GM12892 (cell line): Measurements from ENCODE around the gene RETREG1.

ENCODE experiments used
- DNase-seq: peaks from one replicate; pipeline ENCODE4 v3.0.0; 2011; ENCODE audit not compliant: insufficient read length
- FAIRE-seq: peaks from 2 replicates; lab custom pipeline; 2011; peaks lifted over from hg19 to GRCh38; lab: Jason Lieb, UNC
- POLR2A ChIP-seq: IDR thresholded peaks from 2 replicates; pipeline ENCODE4 v1.6.1; 2011; ENCODE audit warnings: low read depth, low read length, control low read depth
- POLR2AphosphoS5 ChIP-seq: IDR thresholded peaks from 2 replicates; pipeline ENCODE4 v1.6.1; 2011; ENCODE audit warnings: low read depth, low read length, control low read depth
- TAF1 ChIP-seq: IDR thresholded peaks from 2 replicates; pipeline ENCODE4 v1.6.1; 2011; ENCODE audit warnings: low read depth, mild to moderate bottlenecking, control low read depth, low read length, borderline replicate concordance

The RETREG1 gene

DNA sequence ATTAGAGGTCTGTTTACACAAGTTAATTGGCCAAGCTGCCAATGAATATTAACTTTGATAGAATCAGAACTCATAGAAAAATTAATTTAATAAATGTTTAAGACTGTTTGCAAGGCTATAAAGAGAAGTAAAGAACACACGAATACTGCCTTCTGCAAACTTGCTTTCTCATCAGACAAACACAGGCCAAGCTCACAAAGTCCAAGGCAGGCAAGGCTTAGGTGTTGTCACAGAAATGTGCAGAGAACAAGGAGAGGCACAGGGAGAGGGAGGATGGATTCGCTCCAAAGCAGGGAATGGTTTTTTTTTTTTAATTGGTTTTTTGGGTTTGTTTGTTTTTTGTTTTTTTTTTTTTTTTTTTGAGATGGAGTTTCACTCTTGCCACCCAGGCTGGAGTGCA lies 43.4 kb downstream of the RETREG1 start:
- TF ChIP-seq POLR2A, result no peak
- no peak for TF ChIP-seq TAF1
- TF ChIP-seq POLR2AphosphoS5, result no peak
- FAIRE-seq, result no peak
- no peak for DNase-seq

DNA sequence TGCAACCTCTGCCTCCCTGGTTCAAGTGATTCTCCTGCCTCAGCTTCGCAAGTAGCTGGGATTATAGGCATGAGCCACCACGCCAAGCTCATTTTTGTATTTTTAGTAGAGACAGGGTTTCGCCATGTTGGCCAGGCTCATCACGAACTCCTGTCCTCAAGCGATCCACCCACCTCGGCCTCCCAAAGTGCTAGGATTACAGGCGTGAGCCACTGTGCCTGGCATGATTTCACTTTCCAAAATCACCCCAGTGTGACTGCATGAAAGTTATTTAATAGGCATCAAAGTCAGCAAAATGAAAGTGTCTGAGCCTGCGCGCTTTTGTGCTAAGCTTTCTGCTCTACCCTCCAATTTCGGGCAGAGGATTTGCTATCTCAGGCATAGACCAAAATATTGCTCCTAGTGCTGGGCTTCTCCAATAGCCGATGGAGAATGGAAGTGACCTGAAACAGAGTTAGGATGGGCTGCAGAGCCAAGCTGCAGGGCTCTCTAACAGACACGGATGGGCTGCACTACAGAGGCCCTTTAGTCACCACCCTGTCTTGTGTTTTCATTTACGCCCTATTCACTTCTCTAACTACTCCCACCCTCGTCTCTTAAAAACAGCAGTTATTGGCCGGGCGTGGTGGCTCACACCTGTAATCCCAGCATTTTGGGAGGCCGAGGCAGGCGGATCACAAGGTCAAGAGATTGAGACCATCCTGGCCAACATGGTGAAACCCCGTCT lies 44.3 kb downstream of the RETREG1 start:
- DNase-seq (no peak), FAIRE-seq (no peak)
- no peak for TF ChIP-seq POLR2A
- TF ChIP-seq POLR2AphosphoS5, result no peak
- TF ChIP-seq TAF1, result no peak

DNA sequence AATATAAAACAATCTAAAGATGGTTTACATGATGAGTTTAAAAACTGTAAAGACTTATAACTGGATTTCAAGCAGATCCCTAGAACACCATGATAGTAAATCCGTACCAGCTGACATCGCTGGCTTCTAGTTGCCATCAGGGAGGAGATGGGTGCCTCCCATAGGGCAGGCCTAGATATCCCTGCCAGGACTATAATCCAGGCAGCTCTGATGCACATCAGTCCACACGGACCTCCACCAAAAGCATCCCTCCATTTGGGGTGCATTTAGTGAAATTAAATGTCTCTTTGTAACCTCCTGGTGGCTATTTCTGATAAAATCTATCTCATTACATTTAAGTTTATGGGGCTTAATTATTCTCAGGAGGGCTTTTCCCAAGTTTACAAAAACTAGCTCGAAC lies 45.8 kb downstream of the RETREG1 start:
- TF ChIP-seq TAF1, result no peak
- no peak for TF ChIP-seq POLR2A
- TF ChIP-seq POLR2AphosphoS5, result no peak
- FAIRE-seq (no peak), DNase-seq (no peak)

DNA sequence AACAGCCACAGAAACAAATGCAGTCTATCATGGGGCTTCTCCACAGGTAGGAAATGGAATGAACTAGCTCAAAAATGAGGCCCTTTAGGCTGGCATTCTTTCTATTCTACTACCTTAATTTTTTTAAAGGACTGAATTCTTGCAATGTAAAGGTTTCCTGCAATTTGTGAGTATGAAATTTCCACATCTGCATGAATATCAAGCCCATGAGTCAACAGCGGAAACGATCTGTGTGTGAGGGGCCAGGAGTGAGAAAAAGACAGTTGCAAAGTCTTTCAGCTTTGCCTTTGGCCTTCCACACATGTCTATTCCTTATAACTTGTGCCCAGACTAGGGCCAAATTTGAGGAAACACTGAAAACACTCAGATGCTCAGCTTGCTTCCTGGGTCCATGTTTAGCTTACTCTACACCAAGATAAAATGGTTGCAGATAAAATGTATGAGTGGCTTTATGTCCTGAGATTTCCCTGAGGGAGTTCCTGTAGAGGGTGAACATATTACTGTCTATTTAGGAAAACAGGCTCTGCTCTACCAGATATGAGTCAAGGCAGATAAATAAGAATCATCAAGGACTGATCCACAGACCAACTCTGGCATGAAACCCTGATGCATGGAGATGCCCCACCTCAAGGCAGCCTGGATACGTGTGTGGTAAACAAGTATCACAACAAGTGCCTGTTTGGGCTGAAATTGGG lies 46.5 kb downstream of the RETREG1 start:
- no peak for TF ChIP-seq TAF1
- TF ChIP-seq POLR2AphosphoS5, result no peak
- no peak for TF ChIP-seq POLR2A
- DNase-seq (no peak), FAIRE-seq (no peak)

DNA sequence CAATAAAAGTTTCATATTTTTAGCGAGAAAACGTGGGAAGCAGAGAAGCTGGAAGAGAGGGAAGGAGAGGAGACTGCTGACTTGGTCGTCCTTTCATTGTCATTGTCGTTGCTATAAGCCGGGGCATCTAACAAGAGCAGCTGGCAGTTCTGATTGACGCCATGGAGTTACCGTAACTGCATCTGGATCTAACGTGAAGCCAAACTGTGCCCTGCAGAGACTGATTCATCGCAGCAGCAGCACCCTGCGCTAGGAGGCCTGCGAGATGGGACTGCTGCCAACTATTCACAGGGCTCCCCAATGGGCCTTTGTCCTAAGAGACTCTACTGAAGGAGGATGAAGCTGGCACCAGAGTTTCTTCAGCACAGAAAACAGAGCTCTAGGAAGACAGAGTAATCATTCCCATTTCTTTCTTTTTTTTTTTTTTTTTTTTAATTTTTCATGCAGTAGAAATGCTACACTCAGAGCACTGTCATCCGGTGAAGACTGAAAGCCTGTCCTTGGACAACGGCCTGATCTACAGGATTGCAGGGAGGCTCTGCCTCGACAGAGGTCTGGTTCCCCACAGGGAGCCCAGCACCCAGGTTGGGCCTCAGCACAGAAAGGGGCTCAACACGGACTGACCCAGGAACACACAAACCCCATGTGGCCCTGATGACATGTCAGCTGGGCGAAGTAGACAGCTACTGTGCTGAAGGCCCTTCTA lies 47.8 kb downstream of the RETREG1 start:
- TF ChIP-seq POLR2AphosphoS5 (no peak), TAF1 (no peak)
- FAIRE-seq (no peak), DNase-seq (no peak)

DNA sequence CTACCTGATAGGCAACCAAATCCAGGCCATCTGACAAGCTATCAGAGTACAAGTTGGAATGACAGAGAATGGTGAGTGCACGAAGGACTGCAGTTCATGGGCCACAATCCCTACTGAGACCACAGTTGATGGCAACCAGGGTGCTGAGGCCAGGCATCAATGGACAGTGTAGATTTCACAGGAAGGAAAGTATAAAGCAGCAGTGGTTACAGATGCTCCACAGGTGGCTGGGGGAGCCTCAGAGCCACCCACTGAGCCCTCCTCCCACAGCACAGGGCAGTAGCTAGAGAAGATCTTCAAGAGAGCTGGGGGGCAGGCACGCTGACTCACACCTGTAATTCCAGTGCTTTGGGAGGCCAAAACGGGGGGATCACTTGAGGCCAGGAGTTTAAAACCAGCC lies 49.4 kb downstream of the RETREG1 start:
- no peak for DNase-seq
- no peak for TF ChIP-seq TAF1
- no peak for TF ChIP-seq POLR2AphosphoS5
- TF ChIP-seq POLR2A, result no peak
- FAIRE-seq, result no peak

DNA sequence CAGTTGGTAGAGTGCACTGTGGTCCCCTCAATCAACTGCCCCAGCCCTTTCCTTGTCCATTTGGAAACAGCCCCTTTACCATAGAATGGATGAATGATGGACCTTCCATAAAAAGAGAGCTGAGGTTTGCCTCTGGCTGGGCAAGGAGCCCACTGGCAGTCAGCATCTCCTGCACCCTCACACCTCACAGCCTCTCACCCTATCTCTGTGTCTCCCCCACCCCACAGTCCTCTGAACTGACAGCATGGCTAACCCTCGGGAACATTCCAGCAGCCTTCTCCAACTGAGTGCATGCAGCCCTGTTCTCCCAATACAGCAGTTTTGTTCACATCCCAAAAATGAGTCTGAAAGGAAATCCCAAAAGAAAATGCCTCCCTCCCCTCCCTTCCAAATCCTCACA lies 51.7 kb downstream of the RETREG1 start:
- DNase-seq (no peak), FAIRE-seq (no peak)
- TF ChIP-seq POLR2AphosphoS5 (no peak), TAF1 (no peak), POLR2A (no peak)

DNA sequence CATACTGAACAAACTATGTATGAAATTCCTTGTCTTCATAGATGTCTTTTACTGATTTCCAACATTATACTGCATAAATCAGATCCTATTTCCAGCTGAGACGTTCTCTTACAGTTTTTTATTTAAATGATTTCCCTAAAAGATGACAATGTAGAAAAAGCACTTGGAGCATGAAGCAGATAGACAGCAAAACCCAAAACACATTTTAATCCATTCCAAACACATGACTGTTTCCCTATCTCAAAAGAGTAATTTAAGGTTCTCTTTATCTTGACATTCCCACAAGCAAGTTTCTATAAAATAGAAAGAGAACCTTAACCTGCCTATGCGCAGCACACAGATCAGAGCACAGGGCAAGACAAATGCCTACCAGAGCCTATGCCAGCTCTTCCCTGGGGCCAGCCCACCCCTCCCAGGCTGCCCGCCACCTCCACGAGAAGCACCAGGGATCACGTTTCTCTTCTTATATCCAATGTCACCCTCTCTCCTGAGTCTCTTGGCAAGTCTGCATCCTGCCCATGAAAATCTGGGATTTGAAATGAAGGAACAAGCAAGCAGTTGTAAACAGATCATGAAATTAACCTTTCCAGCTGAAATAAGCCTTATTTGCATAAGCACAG lies 52.4 kb downstream of the RETREG1 start:
- no peak for TF ChIP-seq POLR2A
- no peak for TF ChIP-seq POLR2AphosphoS5
- TF ChIP-seq TAF1, result no peak
- no peak for DNase-seq
- no peak for FAIRE-seq

DNA sequence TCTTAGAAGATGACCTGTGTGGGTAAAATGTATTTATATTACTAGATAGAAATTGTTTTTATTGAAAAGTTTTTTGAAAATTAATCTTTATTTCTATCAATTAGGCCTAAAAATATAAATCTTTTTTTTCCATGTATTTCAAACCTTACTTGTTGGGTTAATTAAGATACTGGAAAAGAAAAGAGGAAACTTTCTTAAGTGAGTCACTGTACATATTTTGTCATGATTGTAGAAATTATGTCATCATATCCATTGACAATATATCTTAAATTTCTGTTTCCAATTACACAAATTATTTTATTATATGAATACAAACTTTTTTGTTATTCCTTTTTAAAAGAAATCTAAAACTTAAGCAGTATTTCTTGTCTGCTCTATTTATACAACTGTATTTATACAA lies 53.1 kb downstream of the RETREG1 start:
- no peak for DNase-seq
- TF ChIP-seq TAF1 (no peak), POLR2A (no peak), POLR2AphosphoS5 (no peak)
- no peak for FAIRE-seq

DNA sequence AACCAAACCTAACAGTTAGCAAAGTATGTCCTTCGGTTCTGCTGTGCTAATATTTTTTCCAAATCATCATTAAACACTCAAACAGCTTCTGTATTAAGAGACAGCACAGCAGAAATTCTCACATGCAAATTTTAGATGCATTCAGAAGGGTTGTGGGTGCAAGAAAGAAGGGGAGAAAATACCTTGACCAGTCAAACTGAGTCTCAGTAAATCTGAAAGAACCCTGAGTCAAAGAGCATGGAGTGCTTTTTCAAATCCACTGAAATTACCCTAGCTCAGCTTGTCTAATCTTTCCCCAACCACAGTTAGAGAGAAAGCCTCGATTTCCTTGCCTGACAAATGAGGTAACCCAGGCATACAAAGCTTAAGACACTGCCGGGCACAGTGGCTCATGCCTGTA lies 55.1 kb downstream of the RETREG1 start:
- DNase-seq (no peak), FAIRE-seq (no peak)
- TF ChIP-seq POLR2AphosphoS5 (no peak), POLR2A (no peak), TAF1 (no peak)

DNA sequence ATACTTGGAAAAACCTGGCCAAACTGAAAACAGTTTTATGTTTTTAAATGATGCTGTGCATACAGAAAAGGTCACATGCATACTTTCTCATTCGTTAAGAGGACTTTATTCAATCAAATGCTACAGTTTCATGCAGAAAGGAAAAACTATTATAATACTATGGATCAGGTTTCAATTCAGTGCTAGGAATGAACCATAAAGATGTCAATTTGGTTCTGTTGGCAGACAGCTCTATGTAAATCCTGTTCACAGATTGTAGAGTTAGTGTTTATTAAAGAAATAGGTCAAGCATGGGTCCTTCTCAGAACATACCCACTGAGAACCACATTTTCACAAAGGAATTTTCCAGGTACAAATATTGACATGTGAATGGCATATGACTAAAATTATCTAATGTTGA lies 57.1 kb downstream of the RETREG1 start:
- TF ChIP-seq POLR2A, result no peak
- TF ChIP-seq TAF1, result no peak
- no peak for TF ChIP-seq POLR2AphosphoS5
- DNase-seq (no peak), FAIRE-seq (no peak)
